OCI-LY7 (cell line): ENCODE data around the gene COQ9. TPM values are rescaled to one million over a fixed set of nuclear protein-coding genes. Genes with fewer than 3 reads are reported as not detected.

Experiments used
- BruUV-seq: library from RNA; stranded (reverse); fragments of 400-500 nt; replicated peaks from 2 replicates; lab custom pipeline; 2021; lab: Mats Ljungman, UMichigan
- CTCF ChIA-PET: fragments of 300-600 bp; sonication (Branson Sonifier 250); formaldehyde crosslinking; loops from one replicate; lab custom pipeline; 2022; ENCODE audit warnings: antibody characterized with exemption; ENCODE audit not compliant: unreplicated experiment; lab: Charles Lee
- POLR2A ChIA-PET: fragments of 300-600 bp; sonication (Branson Sonifier 250); formaldehyde crosslinking; loops from one replicate; lab custom pipeline; 2022; ENCODE audit warnings: antibody characterized with exemption; lab: Charles Lee
- DNase-seq: peaks from one replicate; pipeline ENCODE4 v3.0.0-alpha.2; 2015; ENCODE audit warnings: low spot score
- H2AFZ ChIP-seq: fragments of 200-600 bp; sonication (generic), shearing (Covaris generic); 2 replicates; pipeline ENCODE4 v1.6.1; 2014; ENCODE audit warnings: mild to moderate bottlenecking, antibody characterized with exemption, low read length, moderate library complexity
- H3K27ac ChIP-seq: fragments of 200-600 bp; sonication (generic); 2 replicates; pipeline ENCODE4 v1.5.1; 2014; ENCODE audit warnings: mixed run types, low read depth, mild to moderate bottlenecking, moderate library complexity, low read length, inconsistent platforms; ENCODE audit not compliant: poor library complexity, severe bottlenecking
- H3K36me3 ChIP-seq: fragments of 200-600 bp; sonication (generic); 2 replicates; pipeline ENCODE4 v1.6.1; 2014; ENCODE audit warnings: mild to moderate bottlenecking, antibody characterized with exemption, low read length, moderate library complexity, mixed read lengths; ENCODE audit not compliant: insufficient read depth
- H3K4me1 ChIP-seq: fragments of 200-600 bp; sonication (generic); 2 replicates; pipeline ENCODE4 v1.5.1; 2014; ENCODE audit warnings: mild to moderate bottlenecking, low read length; ENCODE audit not compliant: insufficient read depth, poor library complexity, severe bottlenecking
- H3K4me2 ChIP-seq: fragments of 200-600 bp; sonication (generic); 2 replicates; pipeline ENCODE4 v1.6.1; 2014; ENCODE audit warnings: mild to moderate bottlenecking, low read length
- H3K4me3 ChIP-seq: fragments of 200-600 bp; sonication (generic); 2 replicates; pipeline ENCODE4 v1.5.1; 2014; ENCODE audit warnings: mild to moderate bottlenecking, low read depth, low read length; ENCODE audit not compliant: poor library complexity, severe bottlenecking
- H3K79me2 ChIP-seq: fragments of 200-600 bp; sonication (generic); 2 replicates; pipeline ENCODE4 v1.6.1; 2016; ENCODE audit warnings: low read depth, mild to moderate bottlenecking, low read length, moderate library complexity, mixed read lengths; ENCODE audit not compliant: insufficient read depth
- H3K9me2 ChIP-seq: fragments of 200-600 bp; sonication (generic); 2 replicates; pipeline ENCODE4 v1.6.1; 2016; ENCODE audit warnings: mild to moderate bottlenecking, low read length, mixed read lengths; ENCODE audit not compliant: insufficient read depth
- H3K9me3 ChIP-seq: fragments of 200-600 bp; sonication (generic); 2 replicates; pipeline ENCODE4 v1.6.1; 2014; ENCODE audit warnings: mild to moderate bottlenecking, mixed run types, low read length, mixed read lengths
- H4K20me1 ChIP-seq: fragments of 200-600 bp; sonication (generic); 2 replicates; pipeline ENCODE4 v1.6.1; 2014; ENCODE audit warnings: mild to moderate bottlenecking, antibody characterized with exemption, low read length, moderate library complexity, mixed read lengths; ENCODE audit not compliant: insufficient read depth
- EZH2phosphoT487 ChIP-seq: fragments of 200-600 bp; sonication (generic); IDR thresholded peaks from 2 replicates; pipeline ENCODE4 v1.6.1; 2018; ENCODE audit warnings: low read depth, borderline replicate concordance, mild to moderate bottlenecking, mixed run types, antibody characterized with exemption, low read length, moderate library complexity, mixed read lengths
- intact Hi-C: fragments of 100-400 bp; cut with micrococcal nuclease; formaldehyde crosslinking; loops from one replicate; pipeline ENCODE4 v1.10.0; 2022; ENCODE audit not compliant: unreplicated experiment
- total RNA-seq, 2 experiments: library from RNA; depleted of rRNA in 1 of 2; stranded (reverse); fragments of >200 nt in 1 of 2; shearing (Covaris generic) in 1 of 2; gene quantifications; 2 replicates each; pipeline ENCODE4 v1.2.3, GENCODE V29; 2014 to 2022
- TF ChIP-seq, protein P1 (sequence below): fragments of 200-600 bp; sonication (generic); conservative IDR thresholded peaks from 2 replicates; pipeline ENCODE4 v1.5.1; 2014; ENCODE audit warnings: mild to moderate bottlenecking, antibody characterized with exemption, low read length, moderate library complexity, mixed read lengths

COQ9 gene
- total RNA-seq, 2 experiments from 2014 or later, result 30.5 to 45.2 TPM

- peak; percentile 11 for DNase-seq
- POLR2A ChIA-PET, result interaction anchor here (0.7 to 0.8 kb wide), 3 partner anchors 27 to 408 kb away, joined by 3 read pairs; no protein-coding TSS in a partner anchor
These were observed 53.4 kb downstream of the COQ9 start for GRCh38 chr16:57500578-57501111.

GRCh38 chr16:57501492-57501891 is 54.2 kb downstream of the COQ9 start:
- CTCF ChIA-PET, result interaction anchor here (1.0 kb wide), 1 partner anchor 13 kb away, joined by 3 read pairs; no protein-coding TSS in a partner anchor
- H3K9me3 ChIP-seq, result no peaks in the 10 kb centered on the region
- no peaks in the 10 kb centered on the region for H3K4me1 ChIP-seq
- no peak for DNase-seq
- H4K20me1 ChIP-seq, result no peaks in the 10 kb centered on the region; the same call in 1 of the 2 replicates
- H3K36me3 ChIP-seq, result no peaks in the 10 kb centered on the region
- no peaks in the 10 kb centered on the region for H3K79me2 ChIP-seq
- intact Hi-C loops, result no loop called here
- POLR2A ChIA-PET, result interaction anchor here (0.6 to 0.8 kb wide), 2 partner anchors 43 to 81 kb away, joined by 3 read pairs; no protein-coding TSS in a partner anchor
- no peak overlapping the region for H3K4me2 ChIP-seq
- no peak for TF ChIP-seq EZH2phosphoT487
- TF ChIP-seq, protein P1, sequence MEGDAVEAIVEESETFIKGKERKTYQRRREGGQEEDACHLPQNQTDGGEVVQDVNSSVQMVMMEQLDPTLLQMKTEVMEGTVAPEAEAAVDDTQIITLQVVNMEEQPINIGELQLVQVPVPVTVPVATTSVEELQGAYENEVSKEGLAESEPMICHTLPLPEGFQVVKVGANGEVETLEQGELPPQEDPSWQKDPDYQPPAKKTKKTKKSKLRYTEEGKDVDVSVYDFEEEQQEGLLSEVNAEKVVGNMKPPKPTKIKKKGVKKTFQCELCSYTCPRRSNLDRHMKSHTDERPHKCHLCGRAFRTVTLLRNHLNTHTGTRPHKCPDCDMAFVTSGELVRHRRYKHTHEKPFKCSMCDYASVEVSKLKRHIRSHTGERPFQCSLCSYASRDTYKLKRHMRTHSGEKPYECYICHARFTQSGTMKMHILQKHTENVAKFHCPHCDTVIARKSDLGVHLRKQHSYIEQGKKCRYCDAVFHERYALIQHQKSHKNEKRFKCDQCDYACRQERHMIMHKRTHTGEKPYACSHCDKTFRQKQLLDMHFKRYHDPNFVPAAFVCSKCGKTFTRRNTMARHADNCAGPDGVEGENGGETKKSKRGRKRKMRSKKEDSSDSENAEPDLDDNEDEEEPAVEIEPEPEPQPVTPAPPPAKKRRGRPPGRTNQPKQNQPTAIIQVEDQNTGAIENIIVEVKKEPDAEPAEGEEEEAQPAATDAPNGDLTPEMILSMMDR, result no peak
- H3K9me2 ChIP-seq, result no peaks in the 10 kb centered on the region
- no peak overlapping the region for H2AFZ ChIP-seq
- no peak overlapping the region for H3K4me3 ChIP-seq
- BruUV-seq, result no TSS peak
- H3K27ac ChIP-seq, result no peak overlapping the region

More at GRCh38 chr16:57500578-57501111, 53.4 kb downstream of the COQ9 start:
- Histone ChIP-seq H3K4me1 (no peaks in the 10 kb centered on the region), H3K79me2 (no peaks in the 10 kb centered on the region), H3K4me3 (no peak overlapping the region), H3K9me2 (no peaks in the 10 kb centered on the region), H3K9me3 (no peaks in the 10 kb centered on the region), H4K20me1 (no peaks in the 10 kb centered on the region; the same call in 1 of the 2 replicates), H3K27ac (no peak overlapping the region), H2AFZ (no peak overlapping the region), H3K4me2 (no peak overlapping the region), H3K36me3 (no peaks in the 10 kb centered on the region)
- TF ChIP-seq, protein P1, result no peak
- intact Hi-C loops, result no loop called here
- CTCF ChIA-PET, result interaction anchor here (1.0 kb wide), 1 partner anchor 14 kb away, joined by 3 read pairs; no protein-coding TSS in a partner anchor
- no TSS peak for BruUV-seq

GRCh38 chr16:57502048-57502775 is 54.9 kb downstream of the COQ9 start:
- Histone ChIP-seq H4K20me1 (no peaks in the 10 kb centered on the region; the same call in 1 of the 2 replicates), H3K79me2 (no peaks in the 10 kb centered on the region), H3K4me2 (no peak overlapping the region), H3K4me3 (no peak overlapping the region), H3K9me3 (no peaks in the 10 kb centered on the region), H3K9me2 (no peaks in the 10 kb centered on the region), H3K27ac (no peak overlapping the region), H2AFZ (no peak overlapping the region), H3K36me3 (no peaks in the 10 kb centered on the region), H3K4me1 (no peaks in the 10 kb centered on the region)
- no peak for DNase-seq
- ChIA-PET POLR2A (interaction anchor here (0.6 to 0.8 kb wide), 2 partner anchors 44 to 81 kb away, joined by 3 read pairs; no protein-coding TSS in a partner anchor), CTCF (no interaction called here)
- intact Hi-C loops, result no loop called here
- no TSS peak for BruUV-seq
- TF ChIP-seq EZH2phosphoT487, result no peak
- TF ChIP-seq, protein P1, result no peak
